CD4-positive, alpha-beta T cell (primary cell): ENCODE results near the gene SOX8. TPM values are rescaled to one million over a fixed set of nuclear protein-coding genes. Genes with fewer than 3 reads are reported as not detected.

ENCODE experiments used
- ATAC-seq: fragments of 200-7000 bp; cut with Tn5 transposase; one replicate; pipeline ENCODE4 v1.10.0; 2022; ENCODE audit warnings: mild to moderate bottlenecking; ENCODE audit not compliant: poor library complexity
- CTCF ChIA-PET: fragments of 350-600 bp; sonication (Branson Sonifier 250); formaldehyde crosslinking; loops from one replicate; lab custom pipeline; 2021; ENCODE audit warnings: antibody characterized with exemption, inconsistent platforms; lab: Charles Lee
- POLR2A ChIA-PET: fragments of 350-600 bp; sonication (Branson Sonifier 250); formaldehyde crosslinking; loops from one replicate; lab custom pipeline; 2021; ENCODE audit warnings: antibody characterized with exemption, inconsistent platforms; lab: Charles Lee
- DNase-seq, 14 experiments: peaks; one replicate each; pipeline ENCODE4 v3.0.0-alpha.2; 2013 to 2020; ENCODE audit warnings: mixed read lengths in 2 of 14
- H3K27ac ChIP-seq, 2 donors: one replicate each; pipeline versions ENCODE4 v1.5.1 to v1.7.0; 2013; ENCODE audit warnings: low read length in 2 of 2, low read depth in 1 of 2, mild to moderate bottlenecking in 1 of 2
- H3K27me3 ChIP-seq, 2 experiments: 1 replicate in 1 of 2; 2 replicates in 1 of 2; pipeline versions ENCODE4 v1.6.1 to v1.7.0; 2013; ENCODE audit warnings: low read length in 2 of 2, control low read depth in 1 of 2, mild to moderate bottlenecking in 1 of 2, moderate library complexity in 1 of 2; ENCODE audit not compliant: insufficient read depth in 2 of 2, control insufficient read depth in 1 of 2
- H3K36me3 ChIP-seq: one replicate; pipeline ENCODE4 v1.6.1; 2013; ENCODE audit warnings: low read length, control low read depth; ENCODE audit not compliant: insufficient read depth
- H3K4me1 ChIP-seq: one replicate; pipeline ENCODE4 v1.6.1; 2013; ENCODE audit warnings: low read length, control low read depth; ENCODE audit not compliant: insufficient read depth
- H3K4me3 ChIP-seq: one replicate; pipeline ENCODE4 v1.5.1; 2013; ENCODE audit warnings: mild to moderate bottlenecking, low read length, moderate library complexity
- H3K9me3 ChIP-seq, 2 experiments: 1 replicate in 1 of 2; 2 replicates in 1 of 2; pipeline versions ENCODE4 v1.6.1 to v1.7.0; 2013; ENCODE audit warnings: low read length in 2 of 2, mild to moderate bottlenecking in 2 of 2, control low read depth in 1 of 2, moderate library complexity in 1 of 2; ENCODE audit not compliant: control insufficient read depth in 1 of 2, insufficient read depth in 1 of 2
- H3K27ac Mint-ChIP-seq: one replicate; pipeline ENCODE4 v1.8.0; 2020; ENCODE audit warnings: mixed read lengths
- H3K27me3 Mint-ChIP-seq: one replicate; pipeline ENCODE4 v1.8.0; 2021; ENCODE audit warnings: mixed read lengths
- H3K36me3 Mint-ChIP-seq: one replicate; pipeline ENCODE4 v1.8.0; 2021; ENCODE audit warnings: low read depth, mixed read lengths
- H3K4me1 Mint-ChIP-seq: one replicate; pipeline ENCODE4 v1.8.0; 2021; ENCODE audit warnings: low read depth, mixed read lengths
- H3K4me3 Mint-ChIP-seq: one replicate; pipeline ENCODE4 v1.8.0; 2020; ENCODE audit warnings: mild to moderate bottlenecking, mixed read lengths
- H3K9me3 Mint-ChIP-seq: one replicate; pipeline ENCODE4 v1.8.0; 2020; ENCODE audit warnings: mixed read lengths
- intact Hi-C, 2 experiments: fragments of 100-400 bp; cut with DNase I in 1 of 2; cut with micrococcal nuclease in 1 of 2; formaldehyde crosslinking; loops; one replicate each; pipeline versions ENCODE4 v1.15.1 to v1.9.0; 2023 to 2025; cut with DNase I, micrococcal nuclease
- total RNA-seq, 174 experiments: library from RNA in 2 of 174; stranded (reverse) in 2 of 174; gene quantifications; one replicate each; pipeline ENCODE4 v1.2.3 and lab custom pipeline; 2021 to 2026
- TF ChIP-seq, protein P1 (sequence below): fragments of 200-600 bp; IDR thresholded peaks from one replicate; pipeline ENCODE4 v1.8.0; 2022; ENCODE audit warnings: antibody characterized with exemption, mild to moderate bottlenecking

The SOX8 gene
- total RNA-seq, 2 experiments from 2014 or later, result 1.4 to 2.3 TPM

DNA sequence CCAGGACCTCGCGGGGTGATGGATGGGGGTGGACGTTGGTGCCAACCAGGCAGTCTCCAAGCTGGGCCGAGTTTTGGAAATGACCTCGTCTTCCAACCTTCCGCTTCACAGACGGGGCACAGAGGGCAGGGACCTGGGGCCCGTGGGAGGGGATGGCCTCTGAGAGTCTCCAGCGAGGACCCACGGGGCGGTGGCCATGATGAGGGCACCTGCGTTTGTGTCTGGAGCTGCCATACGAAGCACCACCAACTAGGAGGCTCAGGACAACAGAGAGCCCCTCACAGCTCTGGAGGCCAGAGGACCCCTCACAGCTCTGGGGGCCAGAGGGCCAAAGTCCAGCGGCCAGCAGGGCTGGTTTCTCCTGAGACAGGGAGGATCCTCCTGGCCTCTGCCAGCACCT, 26.5 kb downstream of the SOX8 start:
- Mint-ChIP-seq H3K4me1 (peaks cover 21% of the 10 kb centered on the region), H3K9me3 (no peaks in the 10 kb centered on the region), H3K27me3 (no peaks in the 10 kb centered on the region), H3K36me3 (no peaks in the 10 kb centered on the region), H3K4me3 (no peak overlapping the region), H3K27ac (no peak overlapping the region)
- ATAC-seq (no peak), DNase-seq (no peak)
- CTCF ChIA-PET, result no interaction called here
- POLR2A ChIA-PET, result no interaction called here
- Histone ChIP-seq H3K4me3 (no peak overlapping the region), H3K36me3 (no peaks in the 10 kb centered on the region), H3K27me3 (peaks cover 0 to 8% of the 10 kb centered on the region in 2 experiments), H3K9me3 (peaks cover 0 to 7% of the 10 kb centered on the region in 2 experiments), H3K27ac (no peak overlapping the region), H3K4me1 (peaks cover 52% of the 10 kb centered on the region)
- TF ChIP-seq, protein P1, sequence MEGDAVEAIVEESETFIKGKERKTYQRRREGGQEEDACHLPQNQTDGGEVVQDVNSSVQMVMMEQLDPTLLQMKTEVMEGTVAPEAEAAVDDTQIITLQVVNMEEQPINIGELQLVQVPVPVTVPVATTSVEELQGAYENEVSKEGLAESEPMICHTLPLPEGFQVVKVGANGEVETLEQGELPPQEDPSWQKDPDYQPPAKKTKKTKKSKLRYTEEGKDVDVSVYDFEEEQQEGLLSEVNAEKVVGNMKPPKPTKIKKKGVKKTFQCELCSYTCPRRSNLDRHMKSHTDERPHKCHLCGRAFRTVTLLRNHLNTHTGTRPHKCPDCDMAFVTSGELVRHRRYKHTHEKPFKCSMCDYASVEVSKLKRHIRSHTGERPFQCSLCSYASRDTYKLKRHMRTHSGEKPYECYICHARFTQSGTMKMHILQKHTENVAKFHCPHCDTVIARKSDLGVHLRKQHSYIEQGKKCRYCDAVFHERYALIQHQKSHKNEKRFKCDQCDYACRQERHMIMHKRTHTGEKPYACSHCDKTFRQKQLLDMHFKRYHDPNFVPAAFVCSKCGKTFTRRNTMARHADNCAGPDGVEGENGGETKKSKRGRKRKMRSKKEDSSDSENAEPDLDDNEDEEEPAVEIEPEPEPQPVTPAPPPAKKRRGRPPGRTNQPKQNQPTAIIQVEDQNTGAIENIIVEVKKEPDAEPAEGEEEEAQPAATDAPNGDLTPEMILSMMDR, result no peak
- intact Hi-C loops, result no loop called here

DNA sequence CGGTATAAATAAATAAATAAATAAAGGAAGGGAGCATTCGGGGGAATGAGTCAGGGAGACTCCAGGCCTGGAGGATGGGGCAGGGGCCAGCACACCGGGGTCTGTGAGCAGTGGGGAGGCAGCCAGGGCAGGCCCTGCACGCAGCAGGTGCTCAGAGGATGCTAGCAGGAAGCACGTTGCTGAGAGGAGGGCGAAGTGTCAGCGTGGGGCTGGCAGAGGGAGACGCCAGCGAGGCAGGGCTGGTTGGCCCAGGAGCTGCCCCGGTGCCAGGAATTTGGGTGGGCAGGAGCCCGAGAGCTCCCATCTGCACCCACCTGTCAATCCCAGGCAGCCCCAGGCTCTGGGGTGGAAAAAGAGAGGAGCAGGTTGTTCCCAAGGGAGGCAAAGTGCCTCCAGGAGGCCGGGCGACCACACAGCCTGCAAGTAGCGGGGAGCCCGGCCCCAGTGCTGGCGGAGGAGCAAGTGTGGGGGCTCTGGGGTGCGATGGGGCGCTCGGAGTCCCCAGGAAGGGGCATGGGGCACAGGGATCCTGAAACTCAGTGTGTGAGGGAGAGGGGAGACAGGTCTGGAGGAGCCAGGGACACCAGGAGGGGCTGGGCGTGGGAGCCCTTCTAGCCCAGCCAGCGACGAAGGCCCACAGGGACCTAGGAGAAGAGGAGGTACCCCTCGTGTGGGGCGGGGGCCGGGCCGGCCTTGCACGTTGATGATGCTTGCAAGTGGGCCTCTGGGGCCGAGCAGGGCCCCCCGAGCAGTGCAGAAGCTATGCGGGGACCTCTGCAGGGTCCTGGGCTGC, 28.0 kb downstream of the SOX8 start:
- peaks cover 0 to 7% of the 10 kb centered on the region in 2 experiments for H3K9me3 ChIP-seq
- no peaks in the 10 kb centered on the region for H3K36me3 ChIP-seq
- DNase-seq (peak in 1 of 14 experiments; percentile 28), ATAC-seq (no peak)
- intact Hi-C loops, result no loop called here
- no peak overlapping the region for H3K27ac ChIP-seq
- no peaks in the 10 kb centered on the region for H3K27me3 Mint-ChIP-seq
- H3K4me3 ChIP-seq, result no peak overlapping the region
- TF ChIP-seq, protein P1, result no peak
- H3K4me1 Mint-ChIP-seq, result peaks cover 12% of the 10 kb centered on the region
- H3K4me3 Mint-ChIP-seq, result no peak overlapping the region
- CTCF ChIA-PET, result no interaction called here
- no peaks in the 10 kb centered on the region for H3K9me3 Mint-ChIP-seq
- POLR2A ChIA-PET, result no interaction called here
- H3K36me3 Mint-ChIP-seq, result no peaks in the 10 kb centered on the region
- peaks cover 37% of the 10 kb centered on the region for H3K4me1 ChIP-seq
- H3K27ac Mint-ChIP-seq, result no peak overlapping the region
- peaks cover 0 to 8% of the 10 kb centered on the region in 2 experiments for H3K27me3 ChIP-seq

DNA sequence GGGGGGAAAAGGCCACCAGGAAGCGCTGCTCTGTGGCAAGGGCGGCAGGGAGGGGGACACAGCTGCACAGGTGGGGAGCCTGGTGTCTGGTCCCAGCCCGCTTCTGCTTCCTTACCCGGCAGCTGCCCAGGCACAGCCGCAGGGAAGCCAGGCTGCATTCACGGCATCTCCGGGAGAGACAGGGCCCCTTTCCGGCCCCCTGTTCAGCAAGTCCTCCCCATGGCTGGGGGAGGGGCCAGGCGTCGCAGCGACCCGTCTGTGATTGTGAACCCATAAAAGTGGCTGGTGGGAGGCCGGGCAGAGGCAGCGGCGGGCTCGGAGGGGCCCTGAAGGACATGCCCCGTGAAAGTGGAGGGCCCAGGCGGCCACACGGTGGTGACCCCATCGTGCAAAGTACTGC, 28.7 kb downstream of the SOX8 start:
- Histone ChIP-seq H3K4me3 (no peak overlapping the region), H3K27me3 (peaks cover 0 to 8% of the 10 kb centered on the region in 2 experiments), H3K36me3 (no peaks in the 10 kb centered on the region), H3K4me1 (peaks cover 33% of the 10 kb centered on the region), H3K27ac (no peak overlapping the region), H3K9me3 (peaks cover 0 to 7% of the 10 kb centered on the region in 2 experiments)
- Mint-ChIP-seq H3K4me1 (peaks cover 10% of the 10 kb centered on the region), H3K27me3 (no peaks in the 10 kb centered on the region), H3K9me3 (no peaks in the 10 kb centered on the region), H3K4me3 (no peak overlapping the region), H3K36me3 (no peaks in the 10 kb centered on the region), H3K27ac (no peak overlapping the region)
- intact Hi-C loops, result no loop called here
- POLR2A ChIA-PET, result no interaction called here
- no peak for ATAC-seq
- CTCF ChIA-PET, result no interaction called here
- TF ChIP-seq, protein P1, result no peak
- peak in 1 of 14 experiments; percentile 32 for DNase-seq
